LNCAP (cell line): Measurements from ENCODE around the gene TMEM62.

Experiments used
- CTCF ChIP-seq: fragments of 450-650 bp; IDR thresholded peaks from 2 replicates; pipeline ENCODE4 v1.5.1; 2017; ENCODE audit warnings: mild to moderate bottlenecking

The TMEM62 gene

GRCh38 chr15:43135351-43135750 lies 2.0 kb downstream of the TMEM62 start:
- no peak for TF ChIP-seq CTCF

- TF ChIP-seq CTCF: no peak
These were observed 10.0 kb downstream of the TMEM62 start for GRCh38 chr15:43143203-43143941.

GRCh38 chr15:43144512-43144911 lies 11.1 kb downstream of the TMEM62 start:
- TF ChIP-seq CTCF: no peak

GRCh38 chr15:43146184-43146583 lies 12.8 kb downstream of the TMEM62 start:
- no peak for TF ChIP-seq CTCF

- no peak for TF ChIP-seq CTCF
These were observed 17.0 kb downstream of the TMEM62 start for GRCh38 chr15:43150191-43150929.

- no peak for TF ChIP-seq CTCF
These were observed 18.3 kb downstream of the TMEM62 start for GRCh38 chr15:43151688-43152087.

GRCh38 chr15:43153269-43153668 lies 19.9 kb downstream of the TMEM62 start:
- no peak for TF ChIP-seq CTCF
